T47D (cell line): ENCODE measurements around the gene OVOL1.

Experiments
- DNase-seq, 2 experiments: peaks; one replicate each; pipeline versions ENCODE4 v3.0.0 to v3.0.0-alpha.2; 2011 to 2012; ENCODE audit warnings: low read depth in 1 of 2, low spot score in 1 of 2
- JUND ChIP-seq: IDR thresholded peaks from 2 replicates; pipeline ENCODE4 v1.6.1; 2012; ENCODE audit warnings: low read depth
- in situ Hi-C: cut with HindIII; loops from 2 replicates; pipeline ENCODE4 v1.10.0; 2016; ENCODE audit warnings: low sequenced_read_pairs, low pct_unique_long_range_greater_than_20kb

Gene OVOL1

DNA sequence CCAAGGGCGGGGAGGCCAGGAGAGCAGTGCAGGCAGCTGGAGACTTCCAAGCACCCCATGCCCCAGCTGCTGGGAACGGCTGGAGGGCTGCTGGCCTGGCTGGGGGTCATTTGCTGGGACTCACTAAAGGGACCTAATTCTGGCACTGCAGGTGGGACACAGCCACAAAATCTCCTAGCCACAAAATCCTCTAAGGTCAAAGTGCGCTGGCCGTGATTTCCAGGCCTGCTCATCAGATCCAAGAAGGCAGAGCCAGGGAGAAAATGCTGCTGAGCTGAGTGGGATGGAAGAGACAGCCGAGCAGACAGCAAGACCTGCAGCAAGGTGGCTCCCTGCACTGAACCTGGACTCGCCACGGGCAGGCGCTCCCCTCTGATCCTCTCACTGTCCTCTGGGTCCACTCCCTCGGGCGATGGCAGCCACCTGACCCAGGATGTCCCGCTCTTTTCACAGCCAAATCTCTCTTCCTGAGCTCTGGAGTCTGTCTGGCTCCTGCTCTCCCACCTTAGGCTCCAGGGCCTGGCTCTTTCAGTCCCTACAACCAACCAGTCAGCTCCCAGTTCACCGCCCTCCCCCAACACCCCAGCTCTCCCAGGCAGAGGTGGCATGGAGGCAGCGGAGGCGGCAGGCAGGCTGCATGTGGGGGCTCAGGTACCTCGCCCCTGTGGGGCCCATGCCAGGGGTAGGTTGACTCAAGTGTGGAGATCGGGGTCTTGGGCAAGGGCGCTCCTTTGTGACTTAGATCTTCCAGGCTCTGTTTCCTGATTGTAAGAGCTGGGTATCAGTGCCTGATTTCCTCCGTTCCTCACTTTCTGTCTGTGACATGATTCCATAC is 14.5 kb downstream of the OVOL1 start:
- DNase-seq: no peak
- in situ Hi-C loops: no loop called here

DNA sequence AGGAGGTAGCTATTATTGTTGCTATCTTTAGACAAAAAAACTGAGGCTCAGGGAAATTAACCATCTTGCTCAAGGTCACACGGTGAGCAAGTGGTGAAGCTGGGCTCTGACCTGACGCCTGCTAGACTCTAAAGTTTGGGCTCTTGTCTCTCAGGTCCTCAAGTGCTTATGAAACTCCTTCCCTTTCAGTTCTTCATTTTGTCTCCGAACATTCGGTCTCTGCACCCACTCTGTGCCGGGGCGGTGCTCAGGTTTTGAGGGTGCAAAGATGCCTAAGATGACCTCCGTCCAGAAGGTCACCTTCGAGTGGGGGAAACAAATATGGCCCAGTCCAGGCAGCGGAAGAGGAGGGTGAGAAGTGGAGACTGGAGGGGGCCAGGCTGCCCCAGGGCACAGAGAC is 16.0 kb downstream of the OVOL1 start:
- TF ChIP-seq JUND: no peak
- in situ Hi-C loops: no loop called here
- DNase-seq: no peak

More for the DNA sequence above, 14.5 kb downstream of the OVOL1 start:
- TF ChIP-seq JUND: no peak

DNA sequence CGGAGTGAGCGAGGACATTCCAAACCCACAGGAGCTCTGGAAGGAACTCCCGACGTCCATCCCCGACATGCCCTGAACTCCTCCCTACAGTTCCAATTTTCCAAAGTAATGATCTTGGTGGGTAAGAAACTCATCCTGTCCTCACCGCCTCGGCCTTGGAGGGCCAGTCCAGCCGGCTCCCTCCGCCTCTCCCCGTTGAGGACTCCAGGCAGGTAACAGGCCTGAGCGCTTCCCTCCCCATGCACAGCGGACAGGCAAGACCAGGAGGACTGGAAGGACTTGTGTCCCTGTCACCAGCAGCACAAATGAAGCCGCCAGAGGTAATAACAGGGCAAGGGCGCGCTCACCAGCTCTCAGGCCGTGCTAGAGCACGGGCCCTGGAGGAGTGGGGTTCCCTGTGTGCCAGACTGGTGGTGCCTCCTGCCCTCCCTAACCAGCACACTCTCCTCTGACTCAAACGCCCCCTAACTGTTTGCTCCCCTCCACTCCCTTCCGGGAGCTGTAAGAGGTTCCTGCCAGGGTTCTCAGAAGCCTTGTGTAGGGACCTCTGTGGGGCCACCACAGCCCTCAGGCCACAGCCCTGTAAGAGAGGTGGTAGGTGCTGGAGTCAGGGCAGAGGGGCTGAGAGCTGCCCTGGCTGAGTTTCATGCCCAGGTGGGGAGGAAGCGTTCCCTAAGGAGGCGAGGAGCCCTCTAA is 17.1 kb downstream of the OVOL1 start:
- TF ChIP-seq JUND: no peak
- in situ Hi-C loops: no loop called here
- DNase-seq: peak in 1 of 2 experiments; percentile 59

DNA sequence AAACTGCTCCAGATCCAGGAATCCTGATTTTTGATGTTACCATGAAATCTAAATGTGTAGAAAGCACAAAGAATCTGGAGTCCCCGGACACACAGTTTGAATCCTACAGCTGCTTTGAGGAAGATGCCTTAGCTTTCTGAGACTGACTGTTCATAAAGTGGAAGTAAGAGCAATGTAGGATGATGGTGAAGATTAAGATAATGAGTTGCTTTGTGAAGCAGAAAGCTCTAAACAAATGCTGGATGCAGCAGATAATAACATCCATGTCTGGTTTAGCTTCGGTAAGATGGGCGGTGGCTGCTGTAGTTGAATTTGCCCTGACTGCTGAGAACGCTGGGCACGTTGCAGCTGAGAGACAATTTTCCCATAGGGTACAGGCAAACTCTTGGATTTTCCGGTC is 20.1 kb downstream of the OVOL1 start:
- TF ChIP-seq JUND: no peak
- no peak for DNase-seq
- in situ Hi-C loops: no loop called here

DNA sequence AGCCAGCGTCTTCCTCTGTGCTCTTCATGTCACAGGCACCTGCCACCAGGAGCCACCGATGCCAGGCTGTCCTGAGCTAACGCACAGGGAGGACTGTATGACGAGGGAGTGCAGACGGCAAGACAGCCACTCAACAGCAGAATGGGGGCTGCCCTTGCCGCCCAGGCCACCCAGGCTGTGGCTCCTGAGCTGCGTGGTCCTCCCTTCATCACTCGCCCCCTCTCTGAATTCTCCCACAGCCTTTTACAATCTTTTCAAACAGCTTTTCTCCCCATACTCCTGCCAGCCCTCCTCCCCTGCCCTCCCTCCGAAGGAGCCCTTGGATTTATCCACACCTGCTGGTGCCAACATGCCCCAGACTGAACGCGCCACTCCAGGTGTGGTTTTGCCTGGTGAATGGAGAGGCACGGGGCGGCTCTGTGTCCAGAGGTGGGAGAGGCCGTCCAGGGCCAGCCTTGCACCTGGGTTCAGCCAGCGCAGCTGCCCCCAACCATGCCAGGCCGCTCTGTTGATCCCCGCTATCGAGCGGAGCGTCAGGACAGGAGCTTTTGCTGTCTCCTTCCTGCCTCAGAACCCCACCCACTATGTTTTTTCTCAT is 22.0 kb downstream of the OVOL1 start:
- no peak for TF ChIP-seq JUND
- in situ Hi-C loops: no loop called here
- DNase-seq: no peak

DNA sequence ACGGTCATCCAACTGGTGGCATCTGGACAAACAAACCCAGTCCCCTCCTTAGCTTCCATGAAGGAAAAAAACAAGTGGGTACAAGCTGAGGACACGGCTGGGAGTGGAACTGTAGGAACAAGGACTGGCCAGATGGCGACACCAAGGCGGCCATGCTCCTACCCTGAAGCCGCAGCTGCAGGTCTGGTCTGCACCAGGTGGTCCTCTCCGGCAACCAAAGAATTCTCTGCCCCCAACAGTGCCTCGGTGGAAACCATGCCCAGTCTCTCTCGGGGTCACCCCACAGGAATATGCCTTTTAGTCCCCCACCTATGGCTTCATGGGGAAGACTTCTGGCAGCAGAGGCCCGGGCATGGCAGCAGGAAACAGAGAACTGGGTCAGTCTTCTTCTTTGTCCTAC is 22.6 kb downstream of the OVOL1 start:
- TF ChIP-seq JUND: no peak
- DNase-seq: no peak
- in situ Hi-C loops: no loop called here

DNA sequence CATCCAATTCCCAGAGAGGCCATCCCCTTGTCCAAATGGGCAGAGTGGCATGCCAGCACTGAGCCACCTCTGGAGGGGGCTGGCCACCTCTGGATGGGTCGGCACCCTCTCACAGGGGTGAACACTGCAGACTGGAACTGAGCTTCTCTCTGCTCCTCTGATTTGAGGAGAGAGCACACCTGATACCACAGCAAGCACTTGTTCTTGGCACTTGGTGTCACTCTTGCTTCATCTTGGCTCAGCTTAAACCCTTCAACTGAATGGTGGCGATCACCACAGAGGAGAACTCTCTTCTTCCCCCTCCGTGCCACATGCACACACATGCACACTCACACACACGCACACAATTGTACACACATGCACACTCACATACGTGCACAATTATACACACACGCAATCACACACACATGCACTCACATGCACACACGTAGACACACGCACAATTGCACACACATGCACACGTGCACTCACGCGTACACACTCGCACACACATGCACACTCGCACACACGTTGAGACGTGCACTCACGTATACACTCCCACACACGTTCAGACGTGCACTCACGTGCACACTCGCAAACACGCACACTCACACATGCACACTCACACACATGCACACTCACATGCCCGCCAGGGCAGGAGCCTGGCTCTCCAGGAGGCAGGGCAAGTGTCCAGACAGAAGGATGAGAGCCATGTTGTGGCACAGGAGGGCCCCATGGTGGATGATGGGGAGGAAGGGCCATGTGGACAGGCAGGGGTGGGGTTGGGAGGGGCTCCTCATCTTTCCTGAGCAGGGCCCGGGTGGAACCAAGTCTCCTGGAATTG is 23.4 kb downstream of the OVOL1 start:
- no peak for TF ChIP-seq JUND
- in situ Hi-C loops: no loop called here
- peak in 1 of 2 experiments; percentile 72 for DNase-seq

DNA sequence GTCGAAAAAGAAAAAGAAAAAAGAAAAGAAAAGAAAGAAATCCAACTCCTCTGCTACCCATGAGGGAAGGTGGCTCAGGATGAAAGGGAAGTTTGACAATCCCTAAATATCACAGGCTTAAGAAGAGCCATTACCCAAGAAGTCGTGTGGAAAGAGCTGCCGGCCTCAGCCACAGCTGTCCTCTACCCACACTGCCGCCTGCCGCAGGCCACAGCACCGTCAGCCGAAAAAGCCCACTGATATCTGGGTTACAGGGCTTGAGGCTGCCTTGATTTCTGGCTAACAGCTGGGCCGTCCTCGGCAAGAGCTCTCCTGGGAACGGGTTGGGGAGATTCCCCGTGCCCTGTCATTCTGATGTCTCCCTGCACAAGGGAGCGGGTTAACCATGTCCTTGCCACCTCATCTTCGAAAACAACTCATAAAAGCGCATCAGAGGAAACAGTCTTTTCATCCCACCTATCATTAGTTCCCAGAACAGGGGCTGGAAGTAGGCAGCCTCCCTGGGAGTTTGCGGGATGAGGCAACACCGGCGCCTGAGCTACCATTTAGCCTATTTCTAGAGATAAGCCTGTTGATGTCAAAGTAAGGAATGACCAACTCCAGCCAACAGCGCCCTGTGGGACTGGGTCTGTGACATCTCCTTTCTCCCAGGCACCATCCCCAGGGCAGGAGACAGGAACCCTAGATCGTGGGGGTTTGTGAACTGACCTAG is 25.1 kb downstream of the OVOL1 start:
- no peak for TF ChIP-seq JUND
- in situ Hi-C loops: no loop called here
- DNase-seq: no peak

DNA sequence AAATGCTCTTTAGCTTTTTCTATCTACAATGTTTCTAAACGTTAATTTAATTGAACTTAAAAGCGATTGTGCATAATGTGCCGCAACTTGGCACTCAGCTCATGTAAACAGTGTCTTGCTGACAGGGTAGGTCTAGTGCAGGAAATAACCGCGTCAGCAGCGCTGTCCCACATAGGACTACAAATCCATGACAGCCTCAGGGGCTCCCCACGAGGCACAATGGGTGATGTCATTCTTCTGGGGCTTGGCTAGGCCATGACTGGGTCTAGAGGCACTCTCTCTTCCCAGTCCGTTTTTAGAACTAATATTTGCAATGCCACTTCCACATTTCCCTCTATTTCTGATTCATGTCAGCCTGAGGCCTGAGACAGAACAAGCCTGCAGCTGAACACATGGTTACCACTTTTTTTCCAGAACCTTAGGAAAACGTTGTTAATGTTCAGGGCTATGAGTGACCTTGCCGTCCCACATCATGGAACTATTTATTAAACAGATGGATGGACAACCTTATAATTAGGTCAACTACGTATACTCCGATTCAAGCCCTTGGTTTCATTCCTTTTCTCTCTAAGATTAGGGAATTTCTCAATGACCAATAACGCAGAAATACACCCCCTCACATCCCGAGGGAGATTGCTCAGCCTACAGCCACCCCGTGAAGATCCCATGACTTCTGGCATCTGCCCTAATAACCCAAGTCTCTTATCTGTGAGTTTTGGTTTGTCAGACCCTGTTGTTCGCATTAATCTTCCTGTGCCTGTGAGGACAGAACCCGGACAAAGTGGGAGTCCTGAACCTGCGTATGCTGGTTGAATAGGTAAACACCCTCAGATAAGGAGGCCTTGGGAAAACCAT is 27.5 kb downstream of the OVOL1 start:
- TF ChIP-seq JUND: no peak
- in situ Hi-C loops: no loop called here
- no peak for DNase-seq

DNA sequence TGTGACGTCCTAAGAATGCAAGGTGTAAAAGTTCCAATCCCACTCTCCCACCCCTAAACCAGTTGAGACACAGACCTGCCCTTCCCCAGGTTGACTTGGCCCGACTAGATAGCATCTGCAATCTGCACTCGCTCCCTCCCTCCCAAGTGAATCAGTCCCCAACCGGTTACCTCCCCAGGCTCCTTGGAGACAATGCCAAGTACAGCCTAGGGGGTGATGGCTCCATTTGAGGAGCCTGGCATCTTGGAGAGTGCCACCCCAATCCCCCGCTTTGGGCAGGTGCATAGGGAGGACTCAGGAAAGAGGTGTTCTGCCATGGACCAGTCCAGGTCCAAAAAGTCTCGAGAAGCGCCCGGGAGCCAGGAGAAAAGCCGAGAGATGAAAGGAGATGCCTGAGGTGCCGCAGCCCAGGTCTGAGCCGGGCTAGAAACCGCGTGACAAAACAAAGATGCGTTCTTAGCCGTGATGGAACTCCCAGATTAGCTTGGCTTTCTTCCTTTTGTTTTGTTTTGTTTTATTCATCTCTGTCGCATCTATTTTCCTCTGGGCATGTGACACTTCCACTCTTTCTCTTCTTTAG is 28.2 kb downstream of the OVOL1 start:
- no peak for TF ChIP-seq JUND
- in situ Hi-C loops: no loop called here
- DNase-seq: no peak

DNA sequence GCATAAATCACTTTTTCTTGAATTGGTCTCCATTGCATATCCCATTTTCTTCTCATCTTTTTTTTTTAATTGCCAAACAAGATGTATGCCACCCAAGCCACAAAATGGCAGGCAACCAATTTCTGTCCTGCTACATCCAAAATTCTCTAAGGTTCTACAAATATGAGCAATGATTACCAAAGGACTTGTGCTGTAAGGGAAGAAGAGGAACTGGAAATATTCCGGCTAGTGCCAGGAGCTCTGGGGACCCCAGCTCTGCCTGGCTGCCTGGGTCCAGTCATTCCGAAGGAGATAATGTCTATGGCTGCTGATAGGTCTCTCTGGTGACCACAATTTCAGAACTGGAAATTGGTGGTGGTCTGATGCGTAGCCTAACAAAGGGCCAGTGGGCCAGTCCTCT is 29.8 kb downstream of the OVOL1 start:
- no peak for DNase-seq
- TF ChIP-seq JUND: no peak
- in situ Hi-C loops: no loop called here
